ENCODE data around the gene GRM3. TPM values are rescaled to one million over a fixed set of nuclear protein-coding genes. Genes with fewer than 3 reads are reported as not detected.
"Not testable (repeated sequence)": the region's sequence is repeated elsewhere in the genome, so short reads cannot be mapped to it uniquely, and the experiment has no call there.

The GRM3 gene
- under 1 TPM in 1 of 3 donors, not detected in 2; 0.03 TPM for polyA plus RNA-seq

GRCh38 chr7:86643561-86644281, at the start of gene GRM3:
Gene GRM3, plus strand, starts transcription at chr7:86643909. Its CDS starts 121,237 bp downstream, at chr7:86765146.
- WGBS, 3 donors, result 1 to 3% (median 2%) methylated on average over 23 of the region's 23 CpGs
- H3K27ac ChIP-seq (ENCODE audit: low read depth, low read length), result no peak within 1 kb of the TSS

GRCh38 chr7:86598311-86598710, 45.4 kb upstream of the GRM3 start:
- no peak overlapping the region for H3K27ac ChIP-seq (ENCODE audit: low read depth, low read length)
- 60 to 66% (median 63%) methylated on average over 15 of the region's 15 CpGs for WGBS, 3 donors

- WGBS, 3 donors, result 92 to 93% (median 93%) methylated on average over 9 of the region's 9 CpGs
- no peak overlapping the region for H3K27ac ChIP-seq (ENCODE audit: low read depth, low read length)
Observed at GRCh38 chr7:86598721-86599120, 45.0 kb upstream of the GRM3 start.

GRCh38 chr7:86600506-86601290, 43.0 kb upstream of the GRM3 start:
- no peak overlapping the region for H3K27ac ChIP-seq (ENCODE audit: low read depth, low read length)
- WGBS, 3 donors, result 72 to 77% (median 72%) methylated on average over 6 of the region's 6 CpGs

GRCh38 chr7:86615711-86616110, 28.0 kb upstream of the GRM3 start:
- 72 to 83% (median 79%) methylated on average over 2 of the region's 2 CpGs for WGBS, 3 donors
- not testable (repeated sequence) for H3K27ac ChIP-seq (ENCODE audit: low read depth, low read length)

- 2 to 4% (median 2%) methylated on average over 41 to 42 of the region's 42 CpGs for WGBS, 3 donors
- H3K27ac ChIP-seq (ENCODE audit: low read depth, low read length), result no peak overlapping the region
Observed at GRCh38 chr7:86644282-86645224, 844 bp downstream of the GRM3 start.

- H3K27ac ChIP-seq (ENCODE audit: low read depth, low read length), result no peak overlapping the region
- WGBS, 3 donors, result 7 to 21% (median 16%) methylated on average over 13 of the region's 13 CpGs
Observed at GRCh38 chr7:86645225-86645608, 1.5 kb downstream of the GRM3 start.

GRCh38 chr7:86645676-86646276, 2.1 kb downstream of the GRM3 start:
- no peak overlapping the region for H3K27ac ChIP-seq (ENCODE audit: low read depth, low read length)
- 43 to 54% (median 51%) methylated on average over 2 of the region's 2 CpGs for whole genome bisulfite sequencing, 3 donors

- WGBS, 3 donors, result 73 to 89% (median 78%) methylated on average over 5 of the region's 5 CpGs
- H3K27ac ChIP-seq (ENCODE audit: low read depth, low read length), result no peak overlapping the region
Observed at GRCh38 chr7:86647385-86648094, 3.8 kb downstream of the GRM3 start.

GRCh38 chr7:86648169-86648568, 4.5 kb downstream of the GRM3 start:
- H3K27ac ChIP-seq (ENCODE audit: low read depth, low read length), result no peak overlapping the region
- 74 to 79% (median 74%) methylated on average over 1 of the region's 1 CpG for WGBS, 3 donors

- H3K27ac ChIP-seq (ENCODE audit: low read depth, low read length), result no peak overlapping the region
- 38 to 55% (median 39%) methylated on average over 9 of the region's 9 CpGs for WGBS, 3 donors
Observed at GRCh38 chr7:86653919-86654659, 10.4 kb downstream of the GRM3 start.

GRCh38 chr7:86657948-86658347, 14.2 kb downstream of the GRM3 start:
- WGBS, 3 donors, result 68 to 83% (median 80%) methylated on average over 2 of the region's 2 CpGs
- H3K27ac ChIP-seq (ENCODE audit: low read depth, low read length), result no peak overlapping the region

- H3K27ac ChIP-seq (ENCODE audit: low read depth, low read length), result no peak overlapping the region
Observed at GRCh38 chr7:86660950-86661462, 17.3 kb downstream of the GRM3 start.

GRCh38 chr7:86664486-86664885, 20.8 kb downstream of the GRM3 start:
- 60 to 82% (median 79%) methylated on average over 1 of the region's 1 CpG for WGBS, 3 donors
- no peak overlapping the region for H3K27ac ChIP-seq (ENCODE audit: low read depth, low read length)

More at GRCh38 chr7:86660950-86661462, 17.3 kb downstream of the GRM3 start:
- WGBS, 3 donors, result 69 to 86% (median 80%) methylated on average over 3 of the region's 3 CpGs

GRCh38 chr7:86664991-86665390, 21.3 kb downstream of the GRM3 start:
- 89 to 97% (median 91%) methylated on average over 5 of the region's 5 CpGs for WGBS, 3 donors
- no peak overlapping the region for H3K27ac ChIP-seq (ENCODE audit: low read depth, low read length)

GRCh38 chr7:86665669-86666068, 22.0 kb downstream of the GRM3 start:
- WGBS, 3 donors, result 37 to 54% (median 45%) methylated on average over 2 of the region's 2 CpGs
- no peak overlapping the region for H3K27ac ChIP-seq (ENCODE audit: low read depth, low read length)

GRCh38 chr7:86667732-86668131, 24.0 kb downstream of the GRM3 start:
- 32 to 44% (median 40%) methylated on average over 4 of the region's 4 CpGs for WGBS, 3 donors
- H3K27ac ChIP-seq (ENCODE audit: low read depth, low read length), result no peak overlapping the region
